Endothelial cell of umbilical vein (primary cell): ENCODE results near the gene SCN10A. TPM values are rescaled to one million over a fixed set of nuclear protein-coding genes. Genes with fewer than 3 reads are reported as not detected.

Experiments used
- BruUV-seq: library from RNA; stranded (reverse); fragments of 400-500 nt; replicated peaks from 2 replicates; lab custom pipeline; 2021; lab: Mats Ljungman, UMichigan
- CTCF ChIA-PET: fragments of 300-600, 350-600 bp; sonication (Branson Sonifier 250); formaldehyde crosslinking; loops from one replicate; lab custom pipeline; 2021; ENCODE audit warnings: antibody characterized with exemption, inconsistent platforms; lab: Charles Lee
- POLR2A ChIA-PET: fragments of 300-600, 350-600 bp; sonication (Branson Sonifier 250); formaldehyde crosslinking; loops from one replicate; lab custom pipeline; 2021; ENCODE audit warnings: antibody characterized with exemption, inconsistent platforms; lab: Charles Lee
- DNase-seq: peaks from one replicate; pipeline ENCODE4 v3.0.0-alpha.2; 2011; ENCODE audit warnings: low read depth, low spot score
- FAIRE-seq: peaks from 2 replicates; lab custom pipeline; 2011; peaks lifted over from hg19 to GRCh38; lab: Jason Lieb, UNC
- H2AFZ ChIP-seq: 2 replicates; pipeline ENCODE4 v1.6.0; 2012; ENCODE audit warnings: low read depth, low read length, control low read depth, inconsistent platforms
- H3K27ac ChIP-seq: 2 replicates; pipeline ENCODE4 v1.5.1; 2011; ENCODE audit warnings: low read depth, mild to moderate bottlenecking, control low read depth, low read length, moderate library complexity; ENCODE audit not compliant: insufficient read depth
- H3K27me3 ChIP-seq, 2 experiments: 2 replicates each; pipeline versions ENCODE4 v1.6.0 to v1.6.1; 2011; ENCODE audit warnings: low read length in 2 of 2, mixed read lengths in 1 of 2; ENCODE audit not compliant: control insufficient read depth in 2 of 2, insufficient read depth in 2 of 2
- H3K36me3 ChIP-seq, 2 experiments: 2 replicates in 1 of 2; 3 replicates in 1 of 2; pipeline ENCODE4 v1.5.1; 2011; ENCODE audit warnings: low read length in 2 of 2, mild to moderate bottlenecking in 1 of 2, moderate library complexity in 1 of 2; ENCODE audit not compliant: control insufficient read depth in 2 of 2, insufficient read depth in 2 of 2; ENCODE audit errors: extremely low read depth in 1 of 2
- H3K4me1 ChIP-seq: 3 replicates; pipeline ENCODE4 v1.5.1; 2011; ENCODE audit warnings: mild to moderate bottlenecking, low read length; ENCODE audit not compliant: control insufficient read depth, insufficient read depth; ENCODE audit errors: extremely low read depth
- H3K4me2 ChIP-seq: 2 replicates; pipeline ENCODE4 v1.6.1; 2011; ENCODE audit warnings: low read length, control low read depth, mixed read lengths; ENCODE audit not compliant: insufficient read depth
- H3K4me3 ChIP-seq, 3 experiments: fragments of 200-600 bp in 1 of 3; sonication (generic), shearing (Covaris generic) in 1 of 3; replicated peaks in 1 of 3; 2 replicates each; pipeline ENCODE4 v1.5.1; 2011 to 2016; ENCODE audit warnings: control low read depth in 3 of 3, low read length in 3 of 3, mild to moderate bottlenecking in 2 of 3, inconsistent platforms in 1 of 3, low read depth in 1 of 3, moderate library complexity in 1 of 3; ENCODE audit not compliant: insufficient read depth in 1 of 3
- H3K79me2 ChIP-seq: 2 replicates; pipeline ENCODE4 v1.6.0; 2012; ENCODE audit warnings: low read length, inconsistent platforms; ENCODE audit not compliant: control insufficient read depth, insufficient read depth
- H3K9ac ChIP-seq: replicated peaks from 2 replicates; pipeline ENCODE3; 2011; ENCODE audit warnings: low read length, control low read depth; ENCODE audit not compliant: insufficient read depth; ENCODE audit errors: extremely low read depth
- H3K9me1 ChIP-seq: replicated peaks from 3 replicates; pipeline ENCODE4 v1.6.0; 2011; ENCODE audit warnings: mild to moderate bottlenecking, low read length; ENCODE audit not compliant: control insufficient read depth, insufficient read depth; ENCODE audit errors: extremely low read depth
- H3K9me3 ChIP-seq: replicated peaks from 2 replicates; pipeline ENCODE4 v1.5.1; 2012; ENCODE audit warnings: low read length, inconsistent platforms; ENCODE audit not compliant: control insufficient read depth, insufficient read depth
- H4K20me1 ChIP-seq: replicated peaks from 2 replicates; pipeline ENCODE3; 2011; ENCODE audit warnings: mild to moderate bottlenecking, low read length; ENCODE audit not compliant: control insufficient read depth, insufficient read depth; ENCODE audit errors: extremely low read depth
- EZH2 ChIP-seq: IDR thresholded peaks from 2 replicates; pipeline ENCODE4 v1.6.1; 2012; ENCODE audit warnings: borderline replicate concordance, low read depth, mild to moderate bottlenecking, moderate library complexity, low read length, inconsistent platforms; ENCODE audit not compliant: severe bottlenecking
- FOS ChIP-seq: IDR thresholded peaks from 2 replicates; pipeline ENCODE4 v1.6.1; 2011; ENCODE audit warnings: mild to moderate bottlenecking, low read length, moderate library complexity, borderline replicate concordance; ENCODE audit not compliant: insufficient read depth
- GATA2 ChIP-seq: IDR thresholded peaks from 2 replicates; pipeline ENCODE4 v1.7.0; 2011; ENCODE audit warnings: low read depth, mild to moderate bottlenecking, moderate library complexity, mixed read lengths, low read length; ENCODE audit not compliant: insufficient read length, insufficient read depth
- JUN ChIP-seq: IDR thresholded peaks from 2 replicates; pipeline ENCODE4 v1.6.1; 2011; ENCODE audit warnings: borderline replicate concordance, low read depth; ENCODE audit not compliant: insufficient read length, insufficient read depth
- MYC ChIP-seq: IDR thresholded peaks from one replicate; pipeline ENCODE4 v1.6.1; 2011; ENCODE audit warnings: mild to moderate bottlenecking, low read depth, low read length
- POLR2A ChIP-seq: IDR thresholded peaks from 2 replicates; pipeline ENCODE4 v1.6.1; 2012; ENCODE audit warnings: low read depth, mild to moderate bottlenecking, control low read depth, low read length
- POLR2AphosphoS5 ChIP-seq: IDR thresholded peaks from 2 replicates; pipeline ENCODE4 v1.6.1; 2012; ENCODE audit warnings: low read depth, mild to moderate bottlenecking, control low read depth, low read length, moderate library complexity; ENCODE audit not compliant: insufficient read depth
- dilution Hi-C: fragments of 300-500 bp; cut with MboI; formaldehyde crosslinking; loops from one replicate; pipeline ENCODE4 v1.15.0; 2019; ENCODE audit warnings: low sequenced_read_pairs; ENCODE audit not compliant: extremely low pct_ligation_motif_present
- intact Hi-C: fragments of 100-400 bp; cut with micrococcal nuclease; formaldehyde crosslinking; loops from one replicate; pipeline ENCODE4 v1.10.0; 2022
- polyA plus RNA-seq, 4 experiments: library from polyadenylated mRNA; depleted of rRNA in 3 of 4; stranded (reverse) in 3 of 4; unstranded in 1 of 4; fragments of >200 nt; gene quantifications; 2 replicates each; pipeline versions ENCODE4 v1.2.1 to v1.2.3, GENCODE V29; 2011 to 2012; ENCODE audit warnings: missing spikeins in 1 of 4
- total RNA-seq: library from RNA; stranded (reverse); gene quantifications from 2 replicates; pipeline ENCODE4 v1.2.3, GENCODE V29; 2021
- TF ChIP-seq, protein P1 (sequence below): IDR thresholded peaks from 2 replicates; pipeline ENCODE4 v1.6.1; 2011; ENCODE audit not compliant: insufficient read depth, insufficient read length
- TF ChIP-seq, protein P2 (sequence below), 2 donors: IDR thresholded peaks; 1 replicate in 1 of 2; 2 replicates in 1 of 2; pipeline ENCODE4 v1.5.1; 2011; ENCODE audit warnings: low read length in 2 of 2, mild to moderate bottlenecking in 2 of 2, moderate library complexity in 2 of 2, control low read depth in 1 of 2, inconsistent platforms in 1 of 2, low read depth in 1 of 2; ENCODE audit not compliant: insufficient read depth in 1 of 2; ENCODE audit errors: extremely low read depth in 1 of 2

SCN10A gene
- total and polyA plus RNA-seq, 2 donors (not counting 3 experiments of a cell fraction or from before 2014, with no cell fraction given): 0.07 TPM; not detected in 1

DNA sequence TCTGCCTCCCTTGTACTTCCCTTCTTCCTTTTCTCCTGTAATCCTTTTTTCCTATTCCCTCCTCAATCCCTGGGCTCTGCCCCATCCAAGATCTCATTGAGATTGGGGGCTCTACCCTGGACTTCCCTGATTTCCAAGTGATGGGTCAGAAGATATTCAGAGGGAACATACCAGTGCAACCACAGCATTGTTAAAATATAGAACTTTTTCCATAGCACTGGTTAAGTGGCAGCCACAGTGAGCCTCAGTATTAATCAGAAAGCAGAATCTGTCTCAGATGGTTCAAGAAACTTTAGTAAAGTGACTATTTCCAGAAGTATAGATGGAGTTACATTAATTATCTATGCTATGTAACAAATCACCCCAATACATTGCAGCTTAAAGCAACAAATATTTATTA lies 18.7 kb upstream of the SCN10A start:
- ChIA-PET POLR2A (no interaction called here), CTCF (interaction anchor here (1.0 to 3.4 kb wide), 10 partner anchors 9 to 313 kb away, joined by 3 to 21 read pairs (median 3); no protein-coding TSS in a partner anchor)
- DNase-seq (no peak), FAIRE-seq (no peak)
- Histone ChIP-seq H3K79me2 (no peaks in the 10 kb centered on the region), H3K4me2 (peak overlapping the region; percentile 14), H3K9ac (no peak overlapping the region), H4K20me1 (no peaks in the 10 kb centered on the region), H3K9me1 (no peaks in the 10 kb centered on the region), H3K4me3 (no peak overlapping the region), H3K4me1 (peaks cover 37% of the 10 kb centered on the region), H3K27ac (peak overlapping the region; percentile 86), H2AFZ (no peak overlapping the region), H3K36me3 (no peaks in the 10 kb centered on the region), H3K27me3 (no peaks in the 10 kb centered on the region), H3K9me3 (no peaks in the 10 kb centered on the region)
- intact Hi-C loops (loop anchor here (1.0 to 2.0 kb wide), 4 partner anchors 28 to 184 kb away; no protein-coding TSS in a partner anchor), dilution Hi-C loops (no loop called here)
- BruUV-seq: no TSS peak
- TF ChIP-seq GATA2 (no peak), POLR2A (no peak), MYC (no peak), POLR2AphosphoS5 (no peak), JUN (no peak), FOS (no peak), EZH2 (no peak)
- TF ChIP-seq, protein P1, sequence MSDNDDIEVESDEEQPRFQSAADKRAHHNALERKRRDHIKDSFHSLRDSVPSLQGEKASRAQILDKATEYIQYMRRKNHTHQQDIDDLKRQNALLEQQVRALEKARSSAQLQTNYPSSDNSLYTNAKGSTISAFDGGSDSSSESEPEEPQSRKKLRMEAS: no peak
- TF ChIP-seq, protein P2, sequence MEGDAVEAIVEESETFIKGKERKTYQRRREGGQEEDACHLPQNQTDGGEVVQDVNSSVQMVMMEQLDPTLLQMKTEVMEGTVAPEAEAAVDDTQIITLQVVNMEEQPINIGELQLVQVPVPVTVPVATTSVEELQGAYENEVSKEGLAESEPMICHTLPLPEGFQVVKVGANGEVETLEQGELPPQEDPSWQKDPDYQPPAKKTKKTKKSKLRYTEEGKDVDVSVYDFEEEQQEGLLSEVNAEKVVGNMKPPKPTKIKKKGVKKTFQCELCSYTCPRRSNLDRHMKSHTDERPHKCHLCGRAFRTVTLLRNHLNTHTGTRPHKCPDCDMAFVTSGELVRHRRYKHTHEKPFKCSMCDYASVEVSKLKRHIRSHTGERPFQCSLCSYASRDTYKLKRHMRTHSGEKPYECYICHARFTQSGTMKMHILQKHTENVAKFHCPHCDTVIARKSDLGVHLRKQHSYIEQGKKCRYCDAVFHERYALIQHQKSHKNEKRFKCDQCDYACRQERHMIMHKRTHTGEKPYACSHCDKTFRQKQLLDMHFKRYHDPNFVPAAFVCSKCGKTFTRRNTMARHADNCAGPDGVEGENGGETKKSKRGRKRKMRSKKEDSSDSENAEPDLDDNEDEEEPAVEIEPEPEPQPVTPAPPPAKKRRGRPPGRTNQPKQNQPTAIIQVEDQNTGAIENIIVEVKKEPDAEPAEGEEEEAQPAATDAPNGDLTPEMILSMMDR (IDR thresholded peaks at IDR 0.05; ENCODE audit: extremely low read depth in 1 of 2, insufficient read depth in 1 of 2, low read depth in 1 of 2, low read length in 2 of 2): no peak
